NCI-H510A treated with DMSO at 0.1 percent for 48 hours (cell line): ENCODE measurements around the gene DOCK10.

Source experiments
- DNase-seq: peaks from one replicate; lab custom pipeline; 2025; lab: John Stamatoyannopoulos, UW

The DOCK10 gene

GRCh38 chr2:225041207-225041850 lies 939 bp downstream of the DOCK10 start:
- DNase-seq: no peak

GRCh38 chr2:225040856-225041206 lies 1.4 kb downstream of the DOCK10 start:
- DNase-seq: no peak

GRCh38 chr2:225040142-225040541 lies 2.1 kb downstream of the DOCK10 start:
- no peak for DNase-seq

- DNase-seq: no peak
These were observed 4.1 kb downstream of the DOCK10 start for GRCh38 chr2:225038231-225038523.

GRCh38 chr2:225037415-225038230 lies 4.6 kb downstream of the DOCK10 start:
- DNase-seq: no peak

GRCh38 chr2:225036431-225036830 lies 5.8 kb downstream of the DOCK10 start:
- no peak for DNase-seq

GRCh38 chr2:225033440-225034318 lies 8.6 kb downstream of the DOCK10 start:
- DNase-seq: no peak

- no peak for DNase-seq
These were observed 10.0 kb downstream of the DOCK10 start for GRCh38 chr2:225032246-225032645.

- DNase-seq: no peak
These were observed 10.7 kb downstream of the DOCK10 start for GRCh38 chr2:225031599-225031998.

GRCh38 chr2:225030893-225031292 lies 11.4 kb downstream of the DOCK10 start:
- no peak for DNase-seq

- no peak for DNase-seq
These were observed 12.1 kb downstream of the DOCK10 start for GRCh38 chr2:225030203-225030602.

- no peak for DNase-seq
These were observed 13.7 kb downstream of the DOCK10 start for GRCh38 chr2:225028572-225028971.

- no peak for DNase-seq
These were observed 15.1 kb downstream of the DOCK10 start for GRCh38 chr2:225027061-225027762.

GRCh38 chr2:225025917-225026571 lies 16.2 kb downstream of the DOCK10 start:
- no peak for DNase-seq

- no peak for DNase-seq
These were observed 20.1 kb downstream of the DOCK10 start for GRCh38 chr2:225022188-225022587.

- no peak for DNase-seq
These were observed 22.0 kb downstream of the DOCK10 start for GRCh38 chr2:225020168-225020849.

GRCh38 chr2:225019105-225019504 lies 23.2 kb downstream of the DOCK10 start:
- no peak for DNase-seq

- DNase-seq: no peak
These were observed 24.6 kb downstream of the DOCK10 start for GRCh38 chr2:225017713-225018112.

- DNase-seq: no peak
These were observed 25.1 kb downstream of the DOCK10 start for GRCh38 chr2:225017098-225017685.

GRCh38 chr2:225013425-225014365 lies 28.6 kb downstream of the DOCK10 start:
- DNase-seq: no peak
